ENCODE results near the gene GP1BA. TPM values are rescaled to one million over a fixed set of nuclear protein-coding genes. Genes with fewer than 3 reads are reported as not detected.

GP1BA gene
- not detected in 2 replicates for total RNA-seq

DNA sequence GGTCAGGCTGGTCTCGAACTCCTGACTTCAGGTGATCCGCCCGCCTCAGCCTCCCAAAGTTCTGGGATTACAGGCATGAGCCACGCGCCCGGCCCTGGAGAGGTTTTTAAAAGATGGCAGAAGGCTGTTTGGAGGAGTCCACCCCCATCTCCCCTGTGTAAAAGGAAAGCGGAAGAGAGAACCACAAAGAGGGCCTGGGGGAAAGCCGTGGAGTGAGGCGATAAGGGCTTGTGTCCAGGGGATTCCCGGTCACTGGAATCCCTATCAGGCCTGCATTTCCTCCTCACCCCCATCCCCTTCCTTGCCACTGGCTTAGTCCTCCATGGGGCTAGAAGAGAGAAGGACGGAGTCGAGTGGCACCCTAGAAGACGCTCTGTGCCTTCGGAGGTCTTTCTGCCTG is at the start of gene GP1BA:
TSS of gene GP1BA (plus strand) at position 315 of the 400 bp plus-strand sequence. CDS start 328 bp downstream, outside the sequence.

DNA sequence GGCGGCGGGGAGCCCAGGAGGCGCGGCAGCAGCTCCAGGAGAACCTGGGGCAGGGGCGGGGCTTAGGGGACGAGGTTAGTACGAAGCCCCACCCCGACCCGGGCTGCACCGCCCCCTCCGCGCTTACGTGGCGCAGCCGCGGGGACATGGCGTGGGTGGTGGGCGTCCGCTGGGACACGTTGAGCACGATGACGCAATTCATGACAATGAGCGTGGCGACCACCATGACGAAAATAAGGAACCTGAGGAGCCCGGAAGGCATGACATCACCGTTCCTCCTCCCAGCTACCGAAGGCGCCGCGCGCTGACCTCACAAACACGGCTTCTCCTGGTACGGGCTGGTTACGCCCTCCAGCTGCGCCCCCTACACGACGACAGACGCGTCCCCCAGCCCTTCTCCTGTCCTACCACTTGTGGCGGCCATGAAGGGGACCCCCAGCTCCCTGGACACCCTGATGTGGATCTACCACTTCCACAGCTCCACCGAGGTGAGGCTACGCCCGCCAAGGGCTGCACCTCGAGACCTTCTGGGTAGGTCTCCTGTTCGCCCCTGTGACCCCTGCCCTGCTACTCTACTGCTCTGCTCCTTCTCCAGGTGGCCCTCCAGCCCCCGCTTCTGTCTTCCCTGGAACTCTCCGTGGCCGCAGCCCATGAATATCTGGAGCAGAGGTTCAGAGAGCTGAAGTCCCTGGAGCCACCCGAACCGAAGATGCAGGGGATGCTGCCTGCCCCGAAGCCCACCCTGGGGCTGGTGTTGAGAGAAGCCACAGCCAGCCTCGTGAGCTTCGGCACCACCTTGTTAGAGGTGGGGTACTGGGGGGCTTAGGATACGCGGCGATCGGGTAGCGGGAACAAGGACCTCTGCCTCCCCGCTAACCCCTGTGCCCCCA is 32.5 kb upstream of the GP1BA start, which contains the start of gene C17orf107:
TSS of gene C17orf107 (plus strand) at position 196 of the 890 bp plus-strand sequence. CDS start at position 423, 227 bp downstream.

DNA sequence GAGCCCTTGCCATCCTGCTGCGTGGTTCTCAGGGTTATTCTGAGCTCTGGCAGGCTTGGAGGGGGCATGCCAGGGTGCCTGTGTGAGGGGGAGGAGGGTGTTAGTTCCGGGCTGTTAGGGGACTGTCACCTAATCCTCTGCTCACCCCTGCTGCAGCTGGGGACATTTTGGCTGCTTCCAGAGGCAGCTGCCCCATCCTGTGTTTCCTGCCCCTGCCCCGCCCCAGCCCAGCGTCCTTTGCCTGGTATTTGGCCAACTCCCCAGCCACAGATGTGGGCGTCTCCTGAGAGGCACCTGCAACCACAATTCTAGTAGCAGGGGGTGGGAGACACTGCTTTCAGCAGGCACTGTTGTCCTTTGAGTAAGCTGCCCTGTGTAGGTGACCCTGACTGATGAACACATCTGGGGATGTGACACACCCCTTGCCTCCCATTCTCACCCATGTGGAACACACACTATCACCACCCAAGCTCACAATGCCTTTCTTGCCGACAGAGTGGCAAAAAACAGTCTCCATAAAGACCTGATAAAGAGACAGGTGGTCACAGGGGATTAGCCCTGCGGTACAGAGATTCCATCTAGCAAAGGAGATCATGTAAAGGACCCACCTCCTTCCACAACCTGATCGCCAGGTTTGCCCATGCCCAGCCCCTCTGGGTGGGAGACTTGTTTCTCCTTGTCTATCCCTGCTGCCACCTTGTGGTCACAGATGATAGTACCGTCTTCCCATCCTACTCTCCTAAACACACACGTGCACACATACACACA is 28.8 kb upstream of the GP1BA start, which contains the start of gene CHRNE:
TSS of gene CHRNE (minus strand) at position 48 of the 768 bp plus-strand sequence. CDS start at position 13, 35 bp downstream.

DNA sequence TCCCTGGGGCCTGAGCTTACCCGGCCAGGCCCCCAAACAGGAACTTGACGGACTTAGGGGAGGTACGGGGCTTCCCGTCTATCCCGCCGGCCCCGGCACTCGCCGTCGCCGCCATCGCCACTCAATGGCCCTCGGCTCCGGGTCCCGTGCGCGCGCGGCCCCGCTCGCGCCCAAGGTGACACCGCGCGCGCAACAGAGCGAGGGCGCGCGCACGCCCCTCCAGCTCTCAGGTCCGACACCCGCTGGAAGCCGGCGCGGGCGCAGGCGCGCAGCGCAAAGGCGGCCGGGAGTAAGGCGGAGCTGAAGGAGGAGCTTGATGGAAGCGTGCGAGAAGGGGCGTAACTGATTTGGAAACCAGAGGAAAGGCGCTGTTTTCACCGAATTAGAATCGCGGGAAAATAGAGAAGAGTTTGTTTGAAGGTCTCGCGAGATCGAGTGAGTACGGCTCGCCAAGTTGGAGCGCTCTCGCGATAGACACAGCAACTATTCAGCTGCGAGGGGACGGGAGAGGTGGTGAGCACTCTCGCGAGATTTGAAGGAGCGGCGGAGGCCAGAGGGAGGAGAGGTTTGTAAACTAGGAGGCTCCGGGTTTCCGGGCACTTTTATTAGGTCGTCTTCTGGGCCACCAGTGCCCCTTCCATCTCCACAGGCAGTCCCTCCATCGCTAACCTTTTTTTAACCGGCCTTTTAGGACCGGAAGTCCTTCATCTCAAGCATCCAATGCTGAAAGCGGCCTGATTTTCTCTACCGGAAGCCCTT is 7.9 kb downstream of the GP1BA start, which contains the start of the genes RNF167 and SLC25A11:
TSS of gene RNF167 (plus strand) at position 473 of the 759 bp plus-strand sequence. CDS start 642 bp downstream, outside the sequence.
TSS of gene SLC25A11 (minus strand) at position 251 of the 759 bp plus-strand sequence. CDS start at position 115, 136 bp downstream.

DNA sequence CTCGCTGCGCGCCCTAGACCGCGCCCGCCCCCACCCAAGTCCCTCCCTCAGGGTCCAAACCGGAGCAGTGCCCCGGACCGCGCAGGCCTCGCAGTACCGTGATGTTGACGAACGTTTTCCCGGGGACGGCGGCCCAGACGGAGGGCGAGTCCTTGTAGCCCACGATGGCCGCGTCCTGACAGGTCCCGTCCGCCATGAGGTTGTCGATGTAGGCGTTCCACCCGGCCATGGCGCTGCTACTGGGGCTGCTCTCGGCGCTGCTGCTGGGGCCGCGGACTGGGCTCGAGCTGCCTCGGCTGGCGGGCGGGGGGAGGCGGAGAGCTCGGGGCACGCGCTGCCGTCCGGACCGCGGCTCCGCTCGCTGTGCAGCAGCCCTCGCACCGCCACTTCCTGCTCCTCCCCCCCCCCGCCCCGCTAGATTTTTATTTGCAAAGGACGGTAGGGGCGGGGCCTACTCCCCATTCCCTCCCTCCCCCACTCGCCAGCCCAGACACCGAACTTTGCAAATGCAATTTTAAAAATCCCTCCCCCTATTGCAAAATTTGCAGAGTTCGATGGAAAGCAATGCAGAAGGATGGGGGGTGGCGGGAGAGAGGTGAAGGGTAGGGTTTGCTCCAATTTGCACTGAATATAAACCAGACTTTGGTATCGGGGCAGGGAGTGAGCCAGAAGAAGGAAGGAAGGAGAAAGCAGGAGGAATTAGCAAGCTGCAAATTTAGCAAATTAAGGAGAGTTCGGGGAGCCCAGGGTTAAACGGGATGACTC is 16.3 kb downstream of the GP1BA start, which contains the start of gene PFN1:
TSS of gene PFN1 (minus strand) at position 365 of the 765 bp plus-strand sequence. CDS start at position 229, 136 bp downstream.

DNA sequence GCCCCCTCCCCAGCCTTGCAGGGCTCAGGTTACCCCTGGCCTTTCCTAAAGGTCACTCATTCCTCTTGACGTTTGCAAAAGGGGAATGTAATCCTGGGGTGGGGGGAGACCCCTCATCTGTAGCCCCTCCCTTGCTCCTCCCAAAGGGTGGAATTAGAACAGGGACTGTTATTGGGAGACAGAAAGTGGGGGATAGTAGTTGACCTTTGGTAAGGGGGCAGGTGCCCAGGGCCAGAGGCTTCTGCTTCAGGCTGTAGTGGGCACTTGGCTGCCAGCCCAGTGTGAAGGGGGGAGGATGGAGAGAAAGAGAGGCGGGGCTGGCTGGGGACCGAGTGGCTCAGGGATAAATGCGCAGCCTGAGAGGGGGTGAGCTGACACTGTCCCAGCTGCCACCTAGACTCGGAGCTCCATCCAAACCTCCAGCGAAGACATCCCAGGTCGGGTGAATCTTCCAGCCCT is 18.7 kb downstream of the GP1BA start, which contains the start of gene ENO3:
TSS of gene ENO3 (plus strand) at position 374 of the 459 bp plus-strand sequence. CDS start 711 bp downstream, outside the sequence.

DNA sequence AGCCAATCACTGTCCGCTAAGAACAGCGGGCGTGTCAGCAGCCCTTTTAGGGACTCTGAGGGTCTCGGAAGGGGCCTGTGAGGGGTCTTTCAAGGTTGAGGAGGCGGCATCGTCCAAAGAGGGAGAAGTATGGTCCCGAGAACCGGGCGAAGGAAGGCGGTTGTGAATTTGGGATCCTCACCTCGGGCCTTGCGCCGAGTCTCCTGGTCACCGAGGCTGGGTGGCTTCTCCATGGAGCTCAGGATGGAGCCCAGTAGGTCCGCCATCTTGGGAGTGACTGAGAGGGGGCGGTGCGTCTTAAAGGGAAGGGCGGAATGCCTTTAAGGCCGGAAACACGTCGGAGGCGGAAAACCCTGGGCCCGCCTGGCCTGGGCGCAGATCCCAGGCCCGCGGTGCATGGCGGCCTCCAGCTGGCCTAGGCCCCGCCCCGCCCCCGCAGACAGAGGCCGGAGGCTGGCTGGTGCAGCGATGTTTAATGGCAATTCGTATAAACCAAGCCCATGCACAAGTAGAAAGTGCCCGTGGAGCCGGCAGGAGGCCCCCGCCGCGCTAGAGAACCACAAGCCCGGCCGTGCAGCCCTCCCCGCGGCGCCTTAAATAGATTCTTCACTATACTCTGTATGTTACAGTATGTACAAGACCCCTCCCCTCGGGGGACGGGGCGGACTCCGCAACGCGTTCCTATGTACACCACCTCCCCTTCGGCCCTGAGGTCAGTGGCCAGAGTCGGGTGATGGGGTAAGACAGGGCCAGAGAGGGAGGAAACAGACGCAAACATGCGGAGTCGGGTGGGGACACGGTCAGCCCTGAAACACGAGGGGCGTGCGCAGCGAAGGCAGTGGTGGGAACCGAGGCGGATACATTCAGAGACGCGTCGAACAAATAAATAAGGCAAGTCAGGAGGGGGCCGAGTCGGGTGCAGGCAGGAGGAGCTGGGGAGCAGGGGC is 35.7 kb downstream of the GP1BA start, which contains the start of gene SPAG7:
TSS of gene SPAG7 (minus strand) at position 279 of the 947 bp plus-strand sequence. CDS start at position 266, 13 bp downstream.

Other genes with a start within 250 kb of the GP1BA start
- 61.6 and 68.2 TPM in 2 replicates for gene PELP1, start 228.1 kb upstream of the GP1BA start, total RNA-seq
- gene ARRB2, start 221.6 kb upstream of the GP1BA start, total RNA-seq = 4.0 and 5.4 TPM in 2 replicates
- 11.4 and 11.7 TPM in 2 replicates for gene MED11, start 200.8 kb upstream of the GP1BA start, total RNA-seq
- gene ZMYND15, start 192.4 kb upstream of the GP1BA start, total RNA-seq = 0.07 and 0.10 TPM in 2 replicates
- 4.0 and 4.5 TPM in 2 replicates for gene CXCL16, start 192.3 kb upstream of the GP1BA start, total RNA-seq
- gene TM4SF5, start 160.4 kb upstream of the GP1BA start, total RNA-seq = not detected in 2 replicates
- 0.33 TPM in 2 replicates for gene VMO1, start 145.9 kb upstream of the GP1BA start, total RNA-seq
- gene GLTPD2, start 143.3 kb upstream of the GP1BA start, total RNA-seq = not detected in 2 replicates
- gene PSMB6, start 136.1 kb upstream of the GP1BA start, total RNA-seq = 88.0 and 106 TPM in 2 replicates
- 16.4 and 25.9 TPM in 2 replicates for gene PLD2, start 125.1 kb upstream of the GP1BA start, total RNA-seq
- gene MINK1, start 98.9 kb upstream of the GP1BA start, total RNA-seq = 49.9 and 73.2 TPM in 2 replicates
- gene C17orf107, start 32.7 kb upstream of the GP1BA start, total RNA-seq = 6.4 and 9.9 TPM in 2 replicates
- gene CHRNE, start 29.2 kb upstream of the GP1BA start, total RNA-seq = 0.33 and 2.8 TPM in 2 replicates
- gene SLC25A11, start 7.8 kb downstream of the GP1BA start, total RNA-seq = 69.7 and 71.2 TPM in 2 replicates
- 26.6 and 27.2 TPM in 2 replicates for gene RNF167, start 8.0 kb downstream of the GP1BA start, total RNA-seq
- gene PFN1, start 16.3 kb downstream of the GP1BA start, total RNA-seq = 405 and 683 TPM in 2 replicates
- 3.3 and 3.4 TPM in 2 replicates for gene ENO3, start 18.8 kb downstream of the GP1BA start, total RNA-seq
- gene SPAG7, start 35.5 kb downstream of the GP1BA start, total RNA-seq = 39.8 and 47.0 TPM in 2 replicates
- gene CAMTA2, start 55.4 kb downstream of the GP1BA start, total RNA-seq = 17.1 and 23.0 TPM in 2 replicates
- 0.23 and 0.46 TPM in 2 replicates for gene INCA1, start 65.2 kb downstream of the GP1BA start, total RNA-seq
- 83.3 and 112 TPM in 2 replicates for gene KIF1C, start 65.7 kb downstream of the GP1BA start, total RNA-seq
- 0.07 and 0.13 TPM in 2 replicates for gene SLC52A1, start 103.1 kb downstream of the GP1BA start, total RNA-seq
- gene ZFP3, start 146.2 kb downstream of the GP1BA start, total RNA-seq = 0.92 and 1.6 TPM in 2 replicates
- 4.1 and 5.1 TPM in 2 replicates for gene ZNF232, start 179.6 kb downstream of the GP1BA start, total RNA-seq
- gene USP6, start 183.8 kb downstream of the GP1BA start, total RNA-seq = under 0.01 TPM in 1 of 2 replicates, not detected in the other

Data from smooth muscle cell of the pulmonary artery (primary cell).